OCI-LY1 (cell line): Measurements from ENCODE around the gene CTCF.

Experiments used
- H2AFZ ChIP-seq: fragments of 200-600 bp; sonication (generic), shearing (Covaris generic); 2 replicates; pipeline ENCODE4 v1.6.0; 2014; ENCODE audit warnings: antibody characterized with exemption, mild to moderate bottlenecking, low read length
- H3F3A ChIP-seq: fragments of 200-600 bp; sonication (generic), shearing (Covaris generic); 2 replicates; pipeline ENCODE4 v1.6.0; 2014; ENCODE audit warnings: mild to moderate bottlenecking, antibody characterized with exemption, low read length, moderate library complexity; ENCODE audit not compliant: insufficient read depth
- H3K27ac ChIP-seq: fragments of 200-600 bp; sonication (generic); 2 replicates; pipeline ENCODE4 v1.5.1; 2014; ENCODE audit warnings: low read length, mixed run types, mild to moderate bottlenecking, low read depth; ENCODE audit not compliant: poor library complexity, severe bottlenecking
- H3K27me3 ChIP-seq: fragments of 200-600 bp; sonication (generic); 2 replicates; pipeline ENCODE4 v1.6.0; 2014; ENCODE audit warnings: antibody characterized with exemption, mild to moderate bottlenecking, low read length, moderate library complexity; ENCODE audit not compliant: insufficient read depth
- H3K36me3 ChIP-seq: fragments of 200-600 bp; sonication (generic); 2 replicates; pipeline ENCODE4 v1.6.1; 2014; ENCODE audit warnings: mild to moderate bottlenecking, antibody characterized with exemption, low read length, moderate library complexity, mixed read lengths; ENCODE audit not compliant: insufficient read depth
- H3K4me1 ChIP-seq: fragments of 200-600 bp; sonication (generic); 2 replicates; pipeline ENCODE4 v1.5.1; 2014; ENCODE audit warnings: mild to moderate bottlenecking, low read length, moderate library complexity; ENCODE audit not compliant: insufficient read depth, severe bottlenecking
- H3K4me2 ChIP-seq: fragments of 200-600 bp; sonication (generic), shearing (Covaris generic); 2 replicates; pipeline ENCODE4 v1.6.1; 2014; ENCODE audit warnings: low read length
- H3K4me3 ChIP-seq: fragments of 200-600 bp; sonication (generic); 2 replicates; pipeline ENCODE4 v1.5.1; 2014; ENCODE audit warnings: low read length, low read depth, mild to moderate bottlenecking, mixed read lengths; ENCODE audit not compliant: poor library complexity, severe bottlenecking
- H3K79me2 ChIP-seq: fragments of 200-600 bp; shearing (Covaris generic); 2 replicates; pipeline ENCODE4 v1.6.1; 2016; ENCODE audit warnings: mixed run types, low read length, mixed read lengths; ENCODE audit not compliant: insufficient read depth
- H3K9ac ChIP-seq: fragments of 200-600 bp; sonication (generic), shearing (Covaris generic); 2 replicates; pipeline ENCODE4 v1.6.1; 2014; ENCODE audit warnings: mild to moderate bottlenecking, low read length, mixed read lengths
- H3K9me2 ChIP-seq: fragments of 200-600 bp; sonication (generic), shearing (Covaris generic); 2 replicates; pipeline ENCODE4 v1.6.1; 2014; ENCODE audit warnings: low read depth, mild to moderate bottlenecking, low read length, mixed read lengths
- H3K9me3 ChIP-seq: fragments of 200-600 bp; shearing (Covaris generic); 2 replicates; pipeline ENCODE4 v1.6.1; 2014; ENCODE audit warnings: low read length, mixed read lengths
- H4K20me1 ChIP-seq: fragments of 200-600 bp; sonication (generic), shearing (Covaris generic); 2 replicates; pipeline ENCODE4 v1.6.0; 2016; ENCODE audit warnings: mild to moderate bottlenecking, low read length; ENCODE audit not compliant: insufficient read depth
- EZH2 ChIP-seq: fragments of 200-600 bp; sonication (generic), shearing (Covaris generic); IDR thresholded peaks from 2 replicates; pipeline ENCODE4 v1.8.0; 2017; ENCODE audit warnings: borderline replicate concordance, mixed run types, mild to moderate bottlenecking, antibody characterized with exemption, low read length, moderate library complexity, mixed read lengths
- TF ChIP-seq, protein P1 (sequence below): fragments of 200-600 bp; sonication (generic), shearing (Covaris generic); IDR thresholded peaks from 2 replicates; pipeline ENCODE4 v1.5.1; 2017; ENCODE audit warnings: mild to moderate bottlenecking, antibody characterized with exemption, low read length, moderate library complexity, mixed read lengths

The CTCF gene

DNA sequence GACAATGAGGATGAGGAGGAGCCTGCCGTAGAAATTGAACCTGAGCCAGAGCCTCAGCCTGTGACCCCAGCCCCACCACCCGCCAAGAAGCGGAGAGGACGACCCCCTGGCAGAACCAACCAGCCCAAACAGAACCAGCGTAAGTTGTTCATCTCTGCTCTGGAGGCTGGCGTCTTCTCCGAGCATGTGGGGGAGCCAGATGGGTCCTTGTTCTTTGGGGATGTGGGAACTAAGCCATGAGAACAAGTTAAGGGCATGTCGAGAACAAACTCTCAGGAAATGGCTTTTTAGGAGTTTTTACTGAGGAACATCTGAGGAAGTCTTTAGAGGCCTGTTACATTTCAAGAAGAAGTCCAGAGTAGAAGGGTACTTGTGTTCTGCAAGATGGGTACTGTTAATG is 74.4 kb downstream of the CTCF start:
- Histone ChIP-seq H3F3A (no peaks in the 10 kb centered on the region), H3K27me3 (no peaks in the 10 kb centered on the region), H3K79me2 (no peaks in the 10 kb centered on the region), H3K36me3 (peaks cover 75% of the 10 kb centered on the region), H3K4me3 (no peak overlapping the region), H4K20me1 (no peaks in the 10 kb centered on the region), H3K4me1 (no peaks in the 10 kb centered on the region), H3K27ac (no peak overlapping the region), H2AFZ (no peak overlapping the region), H3K9me2 (no peaks in the 10 kb centered on the region), H3K9me3 (no peaks in the 10 kb centered on the region), H3K4me2 (no peak overlapping the region), H3K9ac (no peak overlapping the region)
- TF ChIP-seq EZH2 = no peak
- TF ChIP-seq, protein P1, sequence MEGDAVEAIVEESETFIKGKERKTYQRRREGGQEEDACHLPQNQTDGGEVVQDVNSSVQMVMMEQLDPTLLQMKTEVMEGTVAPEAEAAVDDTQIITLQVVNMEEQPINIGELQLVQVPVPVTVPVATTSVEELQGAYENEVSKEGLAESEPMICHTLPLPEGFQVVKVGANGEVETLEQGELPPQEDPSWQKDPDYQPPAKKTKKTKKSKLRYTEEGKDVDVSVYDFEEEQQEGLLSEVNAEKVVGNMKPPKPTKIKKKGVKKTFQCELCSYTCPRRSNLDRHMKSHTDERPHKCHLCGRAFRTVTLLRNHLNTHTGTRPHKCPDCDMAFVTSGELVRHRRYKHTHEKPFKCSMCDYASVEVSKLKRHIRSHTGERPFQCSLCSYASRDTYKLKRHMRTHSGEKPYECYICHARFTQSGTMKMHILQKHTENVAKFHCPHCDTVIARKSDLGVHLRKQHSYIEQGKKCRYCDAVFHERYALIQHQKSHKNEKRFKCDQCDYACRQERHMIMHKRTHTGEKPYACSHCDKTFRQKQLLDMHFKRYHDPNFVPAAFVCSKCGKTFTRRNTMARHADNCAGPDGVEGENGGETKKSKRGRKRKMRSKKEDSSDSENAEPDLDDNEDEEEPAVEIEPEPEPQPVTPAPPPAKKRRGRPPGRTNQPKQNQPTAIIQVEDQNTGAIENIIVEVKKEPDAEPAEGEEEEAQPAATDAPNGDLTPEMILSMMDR = no peak

- H3K9me3 ChIP-seq = no peaks in the 10 kb centered on the region
- peaks cover 2% of the 10 kb centered on the region; the same call in 1 of the 2 replicates for H3F3A ChIP-seq
- H4K20me1 ChIP-seq = no peaks in the 10 kb centered on the region
- H3K36me3 ChIP-seq = peaks cover 66% of the 10 kb centered on the region
- no peak overlapping the region for H3K27ac ChIP-seq
- no peaks in the 10 kb centered on the region for H3K4me1 ChIP-seq
- H2AFZ ChIP-seq = no peak overlapping the region
- H3K79me2 ChIP-seq = no peaks in the 10 kb centered on the region
- TF ChIP-seq, protein P1 = no peak
- TF ChIP-seq EZH2 = no peak
- H3K4me3 ChIP-seq = no peak overlapping the region
- no peaks in the 10 kb centered on the region for H3K9me2 ChIP-seq
- H3K4me2 ChIP-seq = no peak overlapping the region
- H3K9ac ChIP-seq = no peak overlapping the region
- H3K27me3 ChIP-seq = no peaks in the 10 kb centered on the region
These were observed 75.3 kb downstream of the CTCF start for GRCh38 chr16:67637625-67638024.

GRCh38 chr16:67641779-67642708 is 79.7 kb downstream of the CTCF start:
- no peak overlapping the region for H2AFZ ChIP-seq
- no peak for TF ChIP-seq EZH2
- TF ChIP-seq, protein P1 = no peak
- H4K20me1 ChIP-seq = no peaks in the 10 kb centered on the region
- H3K9me3 ChIP-seq = no peaks in the 10 kb centered on the region
- H3K79me2 ChIP-seq = no peaks in the 10 kb centered on the region
- H3F3A ChIP-seq = peaks cover 5% of the 10 kb centered on the region; the same call in 1 of the 2 replicates
- H3K4me1 ChIP-seq = peaks cover 28% of the 10 kb centered on the region
- H3K9me2 ChIP-seq = no peaks in the 10 kb centered on the region
- peaks cover 41% of the 10 kb centered on the region for H3K36me3 ChIP-seq
- H3K9ac ChIP-seq = no peak overlapping the region
- no peak overlapping the region for H3K4me2 ChIP-seq
- H3K27me3 ChIP-seq = no peaks in the 10 kb centered on the region
- H3K27ac ChIP-seq = peak overlapping the region; percentile 19
- no peak overlapping the region for H3K4me3 ChIP-seq
